Stomach (tissue), 9 donors: ENCODE measurements around the gene CEP41. TPM values are rescaled to one million over a fixed set of nuclear protein-coding genes. Genes with fewer than 3 reads are reported as not detected.

Source experiments
- DNase-seq, 2 donors: peaks; one replicate each; pipeline versions ENCODE4 v3.0.0 to v3.0.0-alpha.2; 2013 to 2019
- H3K27ac ChIP-seq, 5 donors: fragments of 200-600 bp in 4 of 5; sonication (generic) in 4 of 5; one replicate each; pipeline ENCODE4 v1.5.1; 2013 to 2019; ENCODE audit warnings: mild to moderate bottlenecking in 1 of 5, moderate library complexity in 1 of 5
- H3K27me3 ChIP-seq, 3 donors: fragments of 200-600 bp; sonication (generic); one replicate each; pipeline ENCODE4 v1.5.1; 2017 to 2019; ENCODE audit warnings: mixed run types in 1 of 3
- H3K36me3 ChIP-seq, 4 donors: fragments of 200-600 bp; sonication (generic); 1 replicate in 3 of 4; 2 replicates in 1 of 4; pipeline ENCODE4 v1.5.1; 2016 to 2019
- H3K4me1 ChIP-seq, 4 donors: fragments of 200-600 bp; sonication (generic); one replicate each; pipeline ENCODE4 v1.5.1; 2016 to 2019
- H3K4me3 ChIP-seq, 4 donors: fragments of 200-600 bp; sonication (generic) in 3 of 4; one replicate each; pipeline ENCODE4 v1.5.1; 2016 to 2019; ENCODE audit warnings: mild to moderate bottlenecking in 1 of 4
- H3K9me3 ChIP-seq, 4 donors: fragments of 200-600 bp; sonication (generic); one replicate each; pipeline ENCODE4 v1.5.1; 2016 to 2019
- CTCF ChIP-seq, 7 experiments: fragments of 450-650 bp in 4 of 7; fragments of 200-600 bp in 3 of 7; sonication (generic) in 3 of 7; IDR thresholded peaks; one replicate each; pipeline ENCODE4 v1.5.1; 2016 to 2019; ENCODE audit warnings: antibody characterized with exemption in 7 of 7, control low read depth in 2 of 7, mild to moderate bottlenecking in 1 of 7
- EP300 ChIP-seq: sonication (generic); formaldehyde crosslinking; IDR thresholded peaks from one replicate; pipeline ENCODE4 v1.6.1; 2017; ENCODE audit warnings: antibody characterized with exemption
- POLR2A ChIP-seq, 4 donors: fragments of 450-650 bp; IDR thresholded peaks; one replicate each; pipeline ENCODE4 v1.6.1; 2016; ENCODE audit warnings: antibody characterized with exemption in 4 of 4, control low read depth in 2 of 4, mild to moderate bottlenecking in 1 of 4, moderate library complexity in 1 of 4
- POLR2AphosphoS5 ChIP-seq, 3 donors: sonication (generic); formaldehyde crosslinking; IDR thresholded peaks; one replicate each; pipeline ENCODE4 v1.6.1; 2016; ENCODE audit warnings: antibody characterized with exemption in 3 of 3
- WGBS, 5 donors: extraction: QIAGEN DNeasy Blood & Tissue Kit in 3 of 5; methylation state at CpG; one replicate each; pipeline versions ENCODE4 v1.1.5 to v1.1.7; 2013 to 2018; 5-methylcytosine and 5-hydroxymethylcytosine counted together
- intact Hi-C: fragments of 100-400 bp; cut with DNase I; formaldehyde crosslinking; loops from one replicate; pipeline ENCODE4 v1.15.1; 2023; ENCODE audit warnings: low total_unique reads
- polyA plus RNA-seq, 3 donors: library from polyadenylated mRNA; stranded (reverse); fragments of 200-250 nt; gene quantifications; one replicate each; pipeline ENCODE4 v1.2.3, GENCODE V29; 2013
- total RNA-seq, 5 donors: library from RNA; depleted of rRNA; stranded (reverse); fragments of >200 nt; gene quantifications; one replicate each; pipeline versions ENCODE4 v1.1.0 to v1.2.3, GENCODE V29; 2014 to 2016
- donor health status: healthy with polysubstance abuse.
- donor health status: Bipolar disorder and iron deficiency.
- donor health status: healthy.

Gene CEP41
- total and polyA plus RNA-seq, 8 donors, result 0.58 to 6.2 (median 3.0) TPM

- intact Hi-C loops, result no loop called here
- H3K27ac ChIP-seq, result peak overlapping the region; percentile 31 to 78 (median 72)
- peaks cover 4 to 22% (median 11%) of the 10 kb centered on the region in 4 donors for H3K9me3 ChIP-seq
- H3K27me3 ChIP-seq, result no peaks in the 10 kb centered on the region
- no peak overlapping the region for H3K4me3 ChIP-seq
- no peak for TF ChIP-seq POLR2A (IDR thresholded peaks at IDR 0.05)
- TF ChIP-seq EP300, result no peak
- TF ChIP-seq POLR2AphosphoS5 (IDR thresholded peaks at IDR 0.05), result peak in 2 of 3 donors; percentile 14 to 62
- peak in 1 of 2 donors; percentile 88 for DNase-seq
- peaks cover 0 to 36% (median 14%) of the 10 kb centered on the region in 4 donors for H3K4me1 ChIP-seq
- no peaks in the 10 kb centered on the region for H3K36me3 ChIP-seq
- WGBS, 5 donors, result 49 to 65% (median 61%) methylated on average over 9 of the region's 9 CpGs
These were observed 84.5 kb downstream of the CEP41 start for GRCh38 chr7:130356121-130356875.

GRCh38 chr7:130353196-130353595 lies 87.6 kb downstream of the CEP41 start:
- Histone ChIP-seq H3K4me1 (peaks cover 0 to 40% (median 17%) of the 10 kb centered on the region in 4 donors), H3K36me3 (no peaks in the 10 kb centered on the region), H3K4me3 (no peak overlapping the region), H3K9me3 (no peaks in the 10 kb centered on the region), H3K27me3 (no peaks in the 10 kb centered on the region), H3K27ac (peak overlapping the region in 2 of 5 donors; percentile 42 to 64)
- TF ChIP-seq POLR2AphosphoS5 (IDR thresholded peaks at IDR 0.05) (no peak), CTCF (IDR thresholded peaks at IDR 0.05) (no peak), EP300 (no peak), POLR2A (IDR thresholded peaks at IDR 0.05) (no peak)
- intact Hi-C loops, result no loop called here
- WGBS, 5 donors, result 91 to 96% (median 95%) methylated on average over 7 of the region's 7 CpGs
- no peak for DNase-seq

- Histone ChIP-seq H3K9me3 (no peaks in the 10 kb centered on the region), H3K4me3 (no peak overlapping the region), H3K36me3 (no peaks in the 10 kb centered on the region), H3K27me3 (no peaks in the 10 kb centered on the region), H3K4me1 (peaks cover 0 to 37% (median 17%) of the 10 kb centered on the region in 4 donors), H3K27ac (peak overlapping the region in 3 of 5 donors; percentile 27 to 64 (median 61))
- intact Hi-C loops, result no loop called here
- TF ChIP-seq CTCF (IDR thresholded peaks at IDR 0.05) (no peak), POLR2AphosphoS5 (IDR thresholded peaks at IDR 0.05) (no peak), EP300 (no peak), POLR2A (IDR thresholded peaks at IDR 0.05) (no peak)
- DNase-seq, result peak in 1 of 2 donors; percentile 67
- 42 to 61% (median 47%) methylated on average over 20 of the region's 20 CpGs for WGBS, 5 donors
These were observed 88.4 kb downstream of the CEP41 start for GRCh38 chr7:130352194-130353074.

GRCh38 chr7:130351791-130352090 lies 89.1 kb downstream of the CEP41 start:
- TF ChIP-seq POLR2A (IDR thresholded peaks at IDR 0.05), result no peak
- TF ChIP-seq EP300, result no peak
- DNase-seq, result no peak
- WGBS, 5 donors, result 62 to 86% (median 70%) methylated on average over 6 of the region's 6 CpGs
- Histone ChIP-seq H3K9me3 (no peaks in the 10 kb centered on the region), H3K4me3 (no peak overlapping the region), H3K4me1 (peaks cover 0 to 30% (median 16%) of the 10 kb centered on the region in 4 donors), H3K27me3 (no peaks in the 10 kb centered on the region), H3K36me3 (no peaks in the 10 kb centered on the region), H3K27ac (peak overlapping the region in 2 of 5 donors; percentile 61 to 64)
- intact Hi-C loops, result no loop called here

- Histone ChIP-seq H3K27me3 (no peaks in the 10 kb centered on the region), H3K27ac (peak overlapping the region in 1 of 5 donors; percentile 32), H3K36me3 (no peaks in the 10 kb centered on the region), H3K9me3 (no peaks in the 10 kb centered on the region), H3K4me1 (peaks cover 0 to 25% (median 13%) of the 10 kb centered on the region in 4 donors), H3K4me3 (no peak overlapping the region)
- peak in 1 of 2 donors; percentile 77 for DNase-seq
- 50 to 66% (median 63%) methylated on average over 20 of the region's 20 CpGs for WGBS, 5 donors
- intact Hi-C loops, result no loop called here
- no peak for TF ChIP-seq POLR2A (IDR thresholded peaks at IDR 0.05)
- TF ChIP-seq EP300, result no peak
- no peak for TF ChIP-seq CTCF (IDR thresholded peaks at IDR 0.05)
- TF ChIP-seq POLR2AphosphoS5 (IDR thresholded peaks at IDR 0.05), result no peak
These were observed 89.6 kb downstream of the CEP41 start for GRCh38 chr7:130350945-130351790.
